Psoas muscle (tissue), 8 donors: Measurements from ENCODE around the gene CDH4. TPM values are rescaled to one million over a fixed set of nuclear protein-coding genes. Genes with fewer than 3 reads are reported as not detected.

Source experiments
- ATAC-seq, 4 donors: fragments of 200-7000 bp; cut with Tn5 transposase; one replicate each; pipeline ENCODE4 v1.9.1; 2020; ENCODE audit warnings: moderate library complexity in 3 of 4, mild to moderate bottlenecking in 2 of 4
- DNase-seq, 2 donors: peaks; one replicate each; pipeline ENCODE4 v3.0.0-alpha.2; 2020
- H3K27ac ChIP-seq: fragments of 200-600 bp; one replicate; pipeline ENCODE4 v1.8.0; 2022
- H3K27me3 ChIP-seq, 3 donors: fragments of 200-600 bp in 1 of 3; one replicate each; pipeline versions ENCODE4 v1.6.1 to v1.8.0; 2013 to 2022; ENCODE audit warnings: low read length in 2 of 3, mild to moderate bottlenecking in 2 of 3, moderate library complexity in 1 of 3; ENCODE audit not compliant: insufficient read depth in 3 of 3
- H3K36me3 ChIP-seq, 2 donors: fragments of 200-600 bp in 1 of 2; one replicate each; pipeline versions ENCODE4 v1.6.1 to v1.8.0; 2013 to 2022; ENCODE audit warnings: low read depth in 1 of 2, mild to moderate bottlenecking in 1 of 2, moderate library complexity in 1 of 2; ENCODE audit not compliant: insufficient read depth in 1 of 2
- H3K4me1 ChIP-seq: fragments of 200-600 bp; one replicate; pipeline ENCODE4 v1.8.0; 2022
- H3K4me3 ChIP-seq: fragments of 200-600 bp; one replicate; pipeline ENCODE4 v1.8.0; 2022; ENCODE audit warnings: mild to moderate bottlenecking
- H3K9me3 ChIP-seq: fragments of 200-600 bp; one replicate; pipeline ENCODE4 v1.8.0; 2022
- CTCF ChIP-seq: fragments of 200-600 bp; IDR thresholded peaks from one replicate; pipeline ENCODE4 v1.8.0; 2022; ENCODE audit warnings: antibody characterized with exemption
- WGBS, 3 donors: extraction: QIAGEN DNeasy Blood & Tissue Kit; methylation state at CpG; one replicate each; pipeline versions ENCODE4 v1.1.6 to v1.1.7; 2013; 5-methylcytosine and 5-hydroxymethylcytosine counted together
- intact Hi-C, 2 donors: fragments of 100-400 bp; cut with DNase I; formaldehyde crosslinking; loops; one replicate each; pipeline versions ENCODE4 v1.11.0 to v1.14.2; 2022
- polyA plus RNA-seq, 3 donors: library from polyadenylated mRNA; stranded (reverse); fragments of 200-250 nt; gene quantifications; one replicate each; pipeline ENCODE4 v1.2.3, GENCODE V29; 2013
- total RNA-seq, 4 donors: library from RNA; stranded (reverse); fragmentation: NEBNext Ultra II Directional in 2 of 4; extraction: Animal tissue kit (Norgen Biotek cat#: 25700) in 2 of 4; gene quantifications; one replicate each; pipeline versions ENCODE4 v1.2.1 to v1.2.4, GENCODE V29; 2021 to 2023
- donor health status: healthy with polysubstance abuse.
- donor health status: DM: no; HTN: no; CAD: no; lungs with moderate emphysema.
- donor health status: Bipolar disorder and iron deficiency.
- donor health status: healthy.
- donor health status: DM: yes; HTN: yes; CAD: no.
- donor health status: DM: no; HTN: no; CAD: no.
- donor health status: DM: no; HTN: no; CAD: no.
- donor health status: DM: yes; HTN: yes; CAD: no.

CDH4 gene
- total and polyA plus RNA-seq, 7 donors, result 0.26 to 1.0 (median 0.34) TPM

DNA sequence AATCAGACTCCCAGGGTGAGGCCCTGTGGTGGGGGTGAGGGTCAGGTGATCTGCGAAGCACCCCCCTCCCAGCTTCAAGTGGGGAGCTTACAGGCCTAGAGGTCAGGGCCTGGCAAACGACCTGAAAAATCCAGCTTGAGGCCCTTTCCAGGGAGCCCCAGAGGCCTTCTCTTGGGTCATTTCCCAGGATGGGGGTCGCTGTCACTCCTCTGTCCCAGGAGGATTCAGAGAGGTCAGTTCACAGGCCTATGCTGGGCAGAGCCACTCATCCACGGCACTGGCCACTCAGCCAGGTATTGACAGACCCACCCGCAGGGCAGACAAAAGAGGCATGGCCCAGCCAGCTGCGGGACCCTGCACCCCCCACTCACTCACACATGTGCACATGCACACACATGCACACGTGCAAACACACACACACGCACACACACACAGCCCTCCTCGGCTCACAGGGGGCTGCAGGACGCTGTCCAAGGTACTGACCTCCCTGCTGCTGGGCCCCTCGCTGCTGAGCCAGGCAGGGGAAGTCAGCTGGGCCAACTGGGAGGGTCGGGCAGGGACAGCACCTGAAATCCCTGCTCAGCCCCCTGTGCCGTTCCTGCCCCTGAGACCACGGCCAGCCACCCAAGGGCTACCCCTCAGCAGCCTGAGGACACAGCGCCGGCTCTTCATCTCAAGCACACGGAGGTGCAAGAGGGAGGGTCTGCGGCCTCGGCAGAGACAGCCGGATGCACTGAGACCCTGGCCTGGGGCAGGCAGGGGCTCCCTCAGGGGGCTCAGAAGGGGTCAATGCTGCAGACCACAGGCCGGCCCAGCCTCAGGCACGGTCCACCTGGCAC is 699.9 kb downstream of the CDH4 start:
- intact Hi-C loops, result no loop called here
- Histone ChIP-seq H3K4me1 (no peaks in the 10 kb centered on the region), H3K4me3 (no peak overlapping the region), H3K27ac (no peak overlapping the region), H3K36me3 (no peaks in the 10 kb centered on the region), H3K27me3 (no peaks in the 10 kb centered on the region), H3K9me3 (no peaks in the 10 kb centered on the region)
- WGBS, 3 donors, result 28 to 40% (median 31%) methylated on average over 19 to 21 of the region's 22 CpGs
- no peak for TF ChIP-seq CTCF
- ATAC-seq, result no peak
- DNase-seq, result no peak

- intact Hi-C loops, result no loop called here
- no peak overlapping the region for H3K4me3 ChIP-seq
- no peak for TF ChIP-seq CTCF
- ATAC-seq (no peak), DNase-seq (no peak)
- H3K9me3 ChIP-seq, result no peaks in the 10 kb centered on the region
- H3K27ac ChIP-seq, result no peak overlapping the region
- 79 to 80% (median 80%) methylated on average over 20 of the region's 20 CpGs for WGBS, 3 donors
- no peaks in the 10 kb centered on the region for H3K27me3 ChIP-seq
- H3K4me1 ChIP-seq, result no peaks in the 10 kb centered on the region
- no peaks in the 10 kb centered on the region for H3K36me3 ChIP-seq
Observed at GRCh38 chr20:61953037-61954021, 701.3 kb downstream of the CDH4 start.

- no peak for TF ChIP-seq CTCF
- WGBS, 3 donors, result 52 to 58% (median 53%) methylated on average over 16 of the region's 16 CpGs
- no peaks in the 10 kb centered on the region for H3K4me1 ChIP-seq
- H3K4me3 ChIP-seq, result no peak overlapping the region
- no peaks in the 10 kb centered on the region for H3K27me3 ChIP-seq
- no peak overlapping the region for H3K27ac ChIP-seq
- no peaks in the 10 kb centered on the region for H3K36me3 ChIP-seq
- intact Hi-C loops, result no loop called here
- no peaks in the 10 kb centered on the region for H3K9me3 ChIP-seq
- DNase-seq, result no peak
- no peak for ATAC-seq
Observed at GRCh38 chr20:61954276-61955021, 702.4 kb downstream of the CDH4 start.

DNA sequence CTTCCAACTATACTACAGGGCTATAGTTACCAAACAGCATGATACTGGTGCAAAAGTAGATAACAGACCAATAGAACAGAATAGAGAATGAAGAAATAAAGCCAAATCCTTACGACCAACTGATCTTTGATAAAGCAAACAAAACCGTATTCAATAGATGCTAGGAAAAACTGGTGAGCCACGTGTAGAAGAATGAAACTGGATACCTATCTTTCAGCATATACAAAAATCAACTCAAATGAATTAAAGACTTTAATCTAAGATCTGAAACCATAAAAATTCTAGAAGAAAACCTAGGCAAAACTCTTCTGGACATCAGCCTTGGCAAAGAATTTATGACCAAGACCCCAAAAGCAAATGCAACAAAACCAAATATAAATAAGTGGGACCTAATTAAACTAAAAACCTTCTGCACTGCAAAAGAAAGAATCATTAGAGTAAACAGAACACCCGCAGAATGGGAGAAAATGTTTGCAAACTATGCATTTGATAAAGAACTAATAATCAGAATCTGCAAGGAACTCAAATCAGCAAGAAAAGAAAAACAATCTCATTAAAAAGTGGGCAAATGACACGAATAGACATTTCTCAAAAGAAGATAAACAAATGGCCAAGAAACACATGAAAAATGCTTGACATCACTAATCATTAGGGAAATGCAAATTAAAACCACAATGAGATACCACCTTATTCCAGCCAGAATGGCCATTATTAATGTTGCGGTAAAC is 703.8 kb downstream of the CDH4 start:
- no peaks in the 10 kb centered on the region for H3K27me3 ChIP-seq
- no peaks in the 10 kb centered on the region for H3K9me3 ChIP-seq
- no peak overlapping the region for H3K4me3 ChIP-seq
- 81 to 86% (median 84%) methylated on average over 6 of the region's 6 CpGs for WGBS, 3 donors
- H3K27ac ChIP-seq, result no peak overlapping the region
- no peak for TF ChIP-seq CTCF
- ATAC-seq, result no peak
- no peaks in the 10 kb centered on the region for H3K4me1 ChIP-seq
- intact Hi-C loops, result no loop called here
- DNase-seq, result no peak
- no peaks in the 10 kb centered on the region for H3K36me3 ChIP-seq
